CD4-positive, alpha-beta T cell treated with Interleukin-2 at 100 ng/mL for 4 hours (primary cell): ENCODE results near the gene PRXL2B.
A peak's percentile ranks its signal among the peaks of the same experiment; 100 is the strongest.
"Not testable (repeated sequence)": the region's sequence is repeated elsewhere in the genome, so short reads cannot be mapped to it uniquely, and the experiment has no call there.

Source experiments
- DNase-seq: peaks from one replicate; pipeline ENCODE4 v3.0.0-alpha.2; 2020; ENCODE audit warnings: low spot score

PRXL2B gene

GRCh38 chr1:2550309-2550861, 36.2 kb upstream of the PRXL2B start:
- not testable (repeated sequence) for DNase-seq

GRCh38 chr1:2551544-2551943, 35.0 kb upstream of the PRXL2B start:
- not testable (repeated sequence) for DNase-seq

GRCh38 chr1:2552189-2552588, 34.4 kb upstream of the PRXL2B start:
- DNase-seq, result no peak

- DNase-seq, result not testable (repeated sequence)
These were observed 33.5 kb upstream of the PRXL2B start for GRCh38 chr1:2553076-2553475.

- DNase-seq, result no peak
These were observed 32.5 kb upstream of the PRXL2B start for GRCh38 chr1:2553871-2554620.

- peak; percentile 57 for DNase-seq
These were observed 31.8 kb upstream of the PRXL2B start for GRCh38 chr1:2554621-2555387.

- DNase-seq, result peak; percentile 66
These were observed 30.8 kb upstream of the PRXL2B start for GRCh38 chr1:2555634-2556276.

GRCh38 chr1:2556277-2556677, 30.3 kb upstream of the PRXL2B start, which contains the start of gene TNFRSF14:
Gene TNFRSF14, plus strand, starts transcription at chr1:2556371. Its CDS starts 294 bp downstream, at chr1:2556665.
- peak; percentile 79 for DNase-seq

GRCh38 chr1:2556678-2557481, 29.7 kb upstream of the PRXL2B start:
- peak; percentile 36 for DNase-seq

- no peak for DNase-seq
These were observed 28.8 kb upstream of the PRXL2B start for GRCh38 chr1:2557482-2558400.

GRCh38 chr1:2558420-2558819, 28.2 kb upstream of the PRXL2B start:
- DNase-seq, result no peak

GRCh38 chr1:2558861-2559260, 27.7 kb upstream of the PRXL2B start:
- no peak for DNase-seq

- DNase-seq, result no peak
These were observed 26.9 kb upstream of the PRXL2B start for GRCh38 chr1:2559509-2560298.

GRCh38 chr1:2560299-2561073, 26.1 kb upstream of the PRXL2B start:
- DNase-seq, result no peak

- DNase-seq, result no peak
These were observed 25.1 kb upstream of the PRXL2B start for GRCh38 chr1:2561446-2561845.

- DNase-seq, result no peak
These were observed 24.4 kb upstream of the PRXL2B start for GRCh38 chr1:2561898-2562895.

GRCh38 chr1:2563205-2563604, 23.4 kb upstream of the PRXL2B start:
- no peak for DNase-seq
